BE2C (cell line): ENCODE measurements around the gene ERICH3.

ENCODE experiments used
- DNase-seq: peaks from one replicate; pipeline ENCODE4 v3.0.0-alpha.2; 2020
- H3K27me3 ChIP-seq: fragments of 250-450 bp; sonication (Bioruptor Pico); 2 replicates; pipeline ENCODE4 v1.5.1; 2020; ENCODE audit warnings: mild to moderate bottlenecking
- H3K36me3 ChIP-seq: fragments of 250-450 bp; sonication (Bioruptor Pico); 2 replicates; pipeline ENCODE4 v1.5.1; 2020; ENCODE audit warnings: mild to moderate bottlenecking
- H3K4me1 ChIP-seq: fragments of 250-450 bp; sonication (Bioruptor Pico); 2 replicates; pipeline ENCODE4 v1.5.1; 2020
- H3K4me3 ChIP-seq: 2 replicates; pipeline ENCODE4 v1.5.1; 2011; ENCODE audit warnings: low read depth, low read length
- H3K9me3 ChIP-seq: fragments of 250-450 bp; sonication (Bioruptor Pico); 2 replicates; pipeline ENCODE4 v1.5.1; 2020
- CTCF ChIP-seq: IDR thresholded peaks from 2 replicates; pipeline ENCODE4 v1.5.1; 2012; ENCODE audit warnings: mild to moderate bottlenecking, low read depth, low read length

ERICH3 gene

DNA sequence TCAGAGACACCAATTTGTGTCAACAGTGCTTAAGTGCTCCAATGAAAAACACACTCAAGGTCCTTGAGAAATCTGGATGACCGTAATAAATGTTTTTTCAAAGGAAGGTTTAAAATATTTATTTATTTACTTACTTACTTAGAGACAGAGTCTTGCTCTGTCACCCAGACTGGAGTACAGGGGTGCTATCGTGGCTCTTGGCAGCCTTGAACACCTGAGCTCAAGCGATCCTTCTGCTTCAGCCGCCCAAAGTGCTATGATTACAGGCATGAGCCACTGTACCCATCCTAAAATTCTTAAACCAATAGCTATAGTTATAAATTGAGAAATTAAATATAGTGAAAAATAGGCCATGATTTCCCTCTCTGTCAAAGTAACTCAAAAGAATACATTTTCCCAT is 17.3 kb upstream of the ERICH3 start:
- H3K4me1 ChIP-seq, result peaks cover 12% of the 10 kb centered on the region
- no peak for DNase-seq
- no peaks in the 10 kb centered on the region for H3K36me3 ChIP-seq
- no peaks in the 10 kb centered on the region for H3K27me3 ChIP-seq
- no peak for TF ChIP-seq CTCF
- no peak overlapping the region for H3K4me3 ChIP-seq
- H3K9me3 ChIP-seq, result no peaks in the 10 kb centered on the region

DNA sequence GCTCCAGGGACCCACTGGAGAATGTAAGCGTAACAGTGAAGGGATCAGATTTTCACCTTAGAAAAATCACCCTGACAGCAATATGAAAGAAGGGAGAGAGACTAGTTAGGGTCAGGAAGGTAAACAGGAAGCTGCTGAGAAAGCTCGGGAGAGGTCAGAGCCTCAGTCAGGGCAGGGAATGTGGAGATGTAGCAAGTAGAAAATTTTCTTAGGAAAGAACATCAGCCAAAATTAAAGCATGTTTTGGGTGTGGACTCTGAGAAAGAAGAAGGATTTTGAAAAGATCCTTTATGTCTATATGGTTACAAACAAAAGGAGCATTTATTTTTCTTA is 16.7 kb upstream of the ERICH3 start:
- H3K4me3 ChIP-seq, result no peak overlapping the region
- H3K36me3 ChIP-seq, result no peaks in the 10 kb centered on the region
- H3K4me1 ChIP-seq, result peaks cover 12% of the 10 kb centered on the region
- no peak for DNase-seq
- no peaks in the 10 kb centered on the region for H3K27me3 ChIP-seq
- TF ChIP-seq CTCF, result no peak
- H3K9me3 ChIP-seq, result no peaks in the 10 kb centered on the region

GRCh38 chr1:74689621-74690363 is 16.2 kb upstream of the ERICH3 start:
- H3K27me3 ChIP-seq, result no peaks in the 10 kb centered on the region
- H3K36me3 ChIP-seq, result no peaks in the 10 kb centered on the region
- peak; percentile 35 for DNase-seq
- H3K4me3 ChIP-seq, result no peak overlapping the region
- H3K4me1 ChIP-seq, result peaks cover 12% of the 10 kb centered on the region
- H3K9me3 ChIP-seq, result no peaks in the 10 kb centered on the region
- TF ChIP-seq CTCF, result peak; percentile 66

DNA sequence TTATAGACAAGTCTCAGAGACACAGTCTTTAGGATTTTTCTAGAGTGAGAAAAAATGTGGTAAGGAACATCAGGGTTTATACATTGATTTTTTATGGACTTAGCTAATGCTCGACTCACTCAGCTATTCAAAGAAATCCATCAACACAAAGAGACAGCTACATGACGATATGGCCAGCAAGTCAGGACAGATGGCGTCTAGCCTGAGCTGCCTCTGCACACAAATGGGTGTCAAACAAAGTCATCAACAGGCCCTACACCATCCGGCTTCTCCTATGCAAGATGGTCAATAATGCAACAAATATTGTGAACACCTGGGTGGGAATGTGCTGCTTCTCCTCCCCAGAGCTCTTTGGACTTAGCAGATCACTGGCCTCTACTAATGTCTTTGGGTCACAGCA is 13.3 kb upstream of the ERICH3 start:
- Histone ChIP-seq H3K27me3 (no peaks in the 10 kb centered on the region), H3K4me3 (no peak overlapping the region), H3K4me1 (peaks cover 12% of the 10 kb centered on the region), H3K9me3 (no peaks in the 10 kb centered on the region), H3K36me3 (no peaks in the 10 kb centered on the region)
- no peak for TF ChIP-seq CTCF
- no peak for DNase-seq

- no peaks in the 10 kb centered on the region for H3K9me3 ChIP-seq
- DNase-seq, result no peak
Measured at GRCh38 chr1:74684301-74684700, 10.7 kb upstream of the ERICH3 start.

More at GRCh38 chr1:74684301-74684700, 10.7 kb upstream of the ERICH3 start:
- no peaks in the 10 kb centered on the region for H3K36me3 ChIP-seq
- H3K4me1 ChIP-seq, result peaks cover 8% of the 10 kb centered on the region; the same call in 1 of the 2 replicates
- TF ChIP-seq CTCF, result no peak
- no peaks in the 10 kb centered on the region for H3K27me3 ChIP-seq
- H3K4me3 ChIP-seq, result no peak overlapping the region
